ENCODE results near the gene CLCN6. TPM values are rescaled to one million over a fixed set of nuclear protein-coding genes. Genes with fewer than 3 reads are reported as not detected.

CLCN6 gene
- total and polyA plus RNA-seq, 2 of the 8 experiments (the other 6 are each of a cell fraction or from before 2014, with no cell fraction given): 15.7 to 26.0 TPM

DNA sequence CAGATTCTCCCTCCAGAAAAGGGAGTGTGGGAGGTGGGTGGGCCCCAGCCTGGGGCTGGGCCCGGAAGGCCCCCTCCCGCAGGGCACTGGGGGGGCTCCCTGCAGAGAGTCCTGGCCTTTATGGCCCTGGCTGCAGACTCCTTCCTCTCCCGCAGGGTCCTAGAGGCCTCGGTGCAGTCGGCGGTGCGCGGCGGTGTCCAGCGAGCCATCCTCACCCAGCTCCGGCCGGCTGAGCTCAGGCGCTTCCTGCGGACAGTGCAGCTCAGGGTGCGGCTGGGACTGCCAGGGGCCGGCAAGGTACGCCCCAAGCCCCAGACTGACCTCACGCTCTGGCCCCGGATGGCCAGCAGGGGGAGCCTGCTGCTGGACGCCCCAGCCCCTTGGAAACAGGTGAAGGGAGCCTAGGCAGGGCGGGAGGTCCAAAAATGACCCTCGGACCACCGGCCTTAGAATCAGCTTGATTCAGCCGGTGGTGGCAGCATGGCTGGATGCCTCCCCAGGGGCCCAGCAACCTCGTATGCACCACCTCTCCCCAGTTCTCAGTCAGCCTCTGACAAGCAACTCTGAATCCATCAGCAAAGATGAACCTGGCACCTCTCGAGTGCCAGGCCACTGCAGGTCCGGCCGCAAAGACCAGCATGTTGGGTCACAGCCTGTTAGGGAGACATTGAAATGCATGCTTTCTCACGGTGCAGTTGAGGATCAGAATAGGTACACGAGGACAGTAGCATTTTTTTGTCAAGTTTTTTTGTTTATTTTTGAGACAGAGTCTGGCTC lies 20.8 kb upstream of the CLCN6 start (continued):
- TF ChIP-seq KDM5A (IDR thresholded peaks at IDR 0.05; ENCODE audit: low read length) (no peak), SP4 (IDR thresholded peaks at IDR 0.05; ENCODE audit: low read length) (no peak), RAD21 (IDR thresholded peaks at IDR 0.05 in 1 of 2, conservative IDR thresholded peaks at IDR 0.05 in 1 of 2; ENCODE audit: low read depth in 2 of 2, low read length in 2 of 2) (peak; percentile 43 to 68; a peak in 3 of 4 replicates), YY1 (IDR thresholded peaks at IDR 0.05; ENCODE audit: low read depth, low read length) (0 out of 2 replicates have a peak, but pooled peaks have one; percentile 51), SIN3A (conservative IDR thresholded peaks at IDR 0.05 in 1 of 2, IDR thresholded peaks at IDR 0.05 in 1 of 2; ENCODE audit: low read depth in 1 of 2, low read length in 2 of 2) (peak in 1 of 2 experiments; percentile 52; a peak in 2 of 4 replicates), SP1 (IDR thresholded peaks at IDR 0.05; ENCODE audit: low read depth, low read length) (no peak), EGR1 (IDR thresholded peaks at IDR 0.05; ENCODE audit: borderline replicate concordance, low read depth, low read length) (peak; percentile 57; the same call in 1 of the 2 replicates), SRF (IDR thresholded peaks at IDR 0.05; ENCODE audit: low read depth, low read length) (0 out of 2 replicates have a peak, but pooled peaks have one; percentile 3)
